Loucy (cell line): Measurements from ENCODE around the gene FJX1.

Experiments
- EZH2phosphoT487 ChIP-seq: fragments of 200-600 bp; IDR thresholded peaks from 2 replicates; pipeline ENCODE4 v1.6.1; 2018; ENCODE audit warnings: antibody characterized with exemption, mild to moderate bottlenecking, moderate library complexity, borderline replicate concordance
- TF ChIP-seq, protein P1 (sequence below): fragments of 200-600 bp; sonication (generic); conservative IDR thresholded peaks from 2 replicates; pipeline ENCODE4 v1.5.1; 2014; ENCODE audit warnings: mild to moderate bottlenecking, antibody characterized with exemption, low read length

- TF ChIP-seq, protein P1, sequence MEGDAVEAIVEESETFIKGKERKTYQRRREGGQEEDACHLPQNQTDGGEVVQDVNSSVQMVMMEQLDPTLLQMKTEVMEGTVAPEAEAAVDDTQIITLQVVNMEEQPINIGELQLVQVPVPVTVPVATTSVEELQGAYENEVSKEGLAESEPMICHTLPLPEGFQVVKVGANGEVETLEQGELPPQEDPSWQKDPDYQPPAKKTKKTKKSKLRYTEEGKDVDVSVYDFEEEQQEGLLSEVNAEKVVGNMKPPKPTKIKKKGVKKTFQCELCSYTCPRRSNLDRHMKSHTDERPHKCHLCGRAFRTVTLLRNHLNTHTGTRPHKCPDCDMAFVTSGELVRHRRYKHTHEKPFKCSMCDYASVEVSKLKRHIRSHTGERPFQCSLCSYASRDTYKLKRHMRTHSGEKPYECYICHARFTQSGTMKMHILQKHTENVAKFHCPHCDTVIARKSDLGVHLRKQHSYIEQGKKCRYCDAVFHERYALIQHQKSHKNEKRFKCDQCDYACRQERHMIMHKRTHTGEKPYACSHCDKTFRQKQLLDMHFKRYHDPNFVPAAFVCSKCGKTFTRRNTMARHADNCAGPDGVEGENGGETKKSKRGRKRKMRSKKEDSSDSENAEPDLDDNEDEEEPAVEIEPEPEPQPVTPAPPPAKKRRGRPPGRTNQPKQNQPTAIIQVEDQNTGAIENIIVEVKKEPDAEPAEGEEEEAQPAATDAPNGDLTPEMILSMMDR, result no peak
- no peak for TF ChIP-seq EZH2phosphoT487
These were observed 46.7 kb downstream of the FJX1 start for GRCh38 chr11:35664977-35665441.
